ENCODE results near the gene FAM234A. TPM values are rescaled to one million over a fixed set of nuclear protein-coding genes. Genes with fewer than 3 reads are reported as not detected.

FAM234A gene
- total RNA-seq, 2 experiments from 2014 or later: 10.9 to 26.8 TPM

- Histone ChIP-seq H3K4me3 (ENCODE audit: low read depth, low read length, poor library complexity, severe bottlenecking) (no peak overlapping the region), H3K4me1 (ENCODE audit: insufficient read depth, low read length, poor library complexity, severe bottlenecking) (no peaks in the 10 kb centered on the region), H3K9me2 (ENCODE audit: insufficient read depth, low read length) (no peaks in the 10 kb centered on the region), H3K9me3 (ENCODE audit: low read length) (no peaks in the 10 kb centered on the region), H2AFZ (ENCODE audit: low read length) (no peak overlapping the region), H3K36me3 (ENCODE audit: insufficient read depth, low read length) (no peaks in the 10 kb centered on the region; the same call in 1 of the 2 replicates), H3K4me2 (ENCODE audit: low read length) (no peak overlapping the region), H3K27ac (ENCODE audit: low read depth, low read length, poor library complexity, severe bottlenecking) (no peak overlapping the region), H4K20me1 (ENCODE audit: insufficient read depth, low read length) (no peaks in the 10 kb centered on the region), H3K79me2 (ENCODE audit: insufficient read depth, low read depth, low read length) (no peaks in the 10 kb centered on the region)
- ChIA-PET CTCF (ENCODE audit: unreplicated experiment) (no interaction called here), POLR2A (no interaction called here)
- no peak for TF ChIP-seq EZH2phosphoT487 (IDR thresholded peaks at IDR 0.05; ENCODE audit: borderline replicate concordance, low read depth, low read length)
- TF ChIP-seq, protein P1, sequence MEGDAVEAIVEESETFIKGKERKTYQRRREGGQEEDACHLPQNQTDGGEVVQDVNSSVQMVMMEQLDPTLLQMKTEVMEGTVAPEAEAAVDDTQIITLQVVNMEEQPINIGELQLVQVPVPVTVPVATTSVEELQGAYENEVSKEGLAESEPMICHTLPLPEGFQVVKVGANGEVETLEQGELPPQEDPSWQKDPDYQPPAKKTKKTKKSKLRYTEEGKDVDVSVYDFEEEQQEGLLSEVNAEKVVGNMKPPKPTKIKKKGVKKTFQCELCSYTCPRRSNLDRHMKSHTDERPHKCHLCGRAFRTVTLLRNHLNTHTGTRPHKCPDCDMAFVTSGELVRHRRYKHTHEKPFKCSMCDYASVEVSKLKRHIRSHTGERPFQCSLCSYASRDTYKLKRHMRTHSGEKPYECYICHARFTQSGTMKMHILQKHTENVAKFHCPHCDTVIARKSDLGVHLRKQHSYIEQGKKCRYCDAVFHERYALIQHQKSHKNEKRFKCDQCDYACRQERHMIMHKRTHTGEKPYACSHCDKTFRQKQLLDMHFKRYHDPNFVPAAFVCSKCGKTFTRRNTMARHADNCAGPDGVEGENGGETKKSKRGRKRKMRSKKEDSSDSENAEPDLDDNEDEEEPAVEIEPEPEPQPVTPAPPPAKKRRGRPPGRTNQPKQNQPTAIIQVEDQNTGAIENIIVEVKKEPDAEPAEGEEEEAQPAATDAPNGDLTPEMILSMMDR (conservative IDR thresholded peaks at IDR 0.05; ENCODE audit: low read length): no peak
- intact Hi-C loops (cut with micrococcal nuclease; ENCODE audit: unreplicated experiment): no loop called here
- no peak for DNase-seq (ENCODE audit: low spot score)
- BruUV-seq (replicated peaks): no TSS peak
Measured at GRCh38 chr16:290015-290680, 55.5 kb downstream of the FAM234A start.

DNA sequence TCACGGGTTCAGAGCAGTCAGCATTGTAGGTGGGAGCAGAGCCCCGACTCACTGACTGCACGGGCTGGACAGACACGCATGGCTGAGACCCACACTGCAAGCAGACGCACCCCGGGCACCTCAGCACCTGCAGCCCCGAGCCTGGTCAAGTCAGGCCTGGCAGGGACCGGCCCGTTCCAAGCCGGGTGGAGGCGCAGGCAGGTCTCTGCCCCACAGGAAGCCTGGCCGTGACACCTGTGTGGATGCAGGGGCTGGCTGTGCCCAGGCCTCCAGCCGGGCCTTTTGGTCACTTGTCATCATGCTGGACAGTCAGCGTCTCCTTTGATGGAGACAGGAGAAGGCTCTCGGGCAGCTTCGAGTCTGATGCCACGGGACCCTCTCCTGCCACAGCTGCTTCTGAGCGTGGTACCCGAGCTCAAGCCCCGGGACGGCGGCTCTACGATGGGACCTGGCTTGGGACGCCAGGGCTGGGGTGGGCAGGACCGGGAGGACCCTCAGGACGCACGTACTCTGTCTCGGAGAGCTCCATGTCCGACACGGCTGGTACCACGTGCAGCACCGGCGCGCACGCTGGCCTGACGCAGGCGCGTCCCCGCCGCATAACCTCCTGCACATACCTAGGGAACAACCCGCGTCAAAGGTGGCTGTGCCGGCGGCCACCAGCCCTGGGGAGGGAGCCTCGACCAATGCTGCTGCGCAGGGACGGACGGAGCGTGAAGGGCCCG lies 56.2 kb downstream of the FAM234A start:
- H3K79me2 ChIP-seq (ENCODE audit: insufficient read depth, low read depth, low read length): no peaks in the 10 kb centered on the region
- intact Hi-C loops (cut with micrococcal nuclease; ENCODE audit: unreplicated experiment): no loop called here
- H3K4me1 ChIP-seq (ENCODE audit: insufficient read depth, low read length, poor library complexity, severe bottlenecking): no peaks in the 10 kb centered on the region
- no peak overlapping the region for H2AFZ ChIP-seq (ENCODE audit: low read length)
- CTCF ChIA-PET (ENCODE audit: unreplicated experiment): no interaction called here
- POLR2A ChIA-PET: interaction anchor here (0.6 kb wide), 1 partner anchor 9 kb away, joined by 3 read pairs; no protein-coding TSS in a partner anchor
- no peaks in the 10 kb centered on the region for H4K20me1 ChIP-seq (ENCODE audit: insufficient read depth, low read length)
- H3K9me3 ChIP-seq (ENCODE audit: low read length): no peaks in the 10 kb centered on the region
- no peaks in the 10 kb centered on the region for H3K9me2 ChIP-seq (ENCODE audit: insufficient read depth, low read length)
- H3K4me3 ChIP-seq (ENCODE audit: low read depth, low read length, poor library complexity, severe bottlenecking): no peak overlapping the region
- BruUV-seq (replicated peaks): no TSS peak
- no peak overlapping the region for H3K4me2 ChIP-seq (ENCODE audit: low read length)
- TF ChIP-seq EZH2phosphoT487 (IDR thresholded peaks at IDR 0.05; ENCODE audit: borderline replicate concordance, low read depth, low read length): no peak
- TF ChIP-seq, protein P1 (conservative IDR thresholded peaks at IDR 0.05; ENCODE audit: low read length): no peak
- no peak for DNase-seq (ENCODE audit: low spot score)
- H3K27ac ChIP-seq (ENCODE audit: low read depth, low read length, poor library complexity, severe bottlenecking): no peak overlapping the region
- no peaks in the 10 kb centered on the region; the same call in 1 of the 2 replicates for H3K36me3 ChIP-seq (ENCODE audit: insufficient read depth, low read length)

DNA sequence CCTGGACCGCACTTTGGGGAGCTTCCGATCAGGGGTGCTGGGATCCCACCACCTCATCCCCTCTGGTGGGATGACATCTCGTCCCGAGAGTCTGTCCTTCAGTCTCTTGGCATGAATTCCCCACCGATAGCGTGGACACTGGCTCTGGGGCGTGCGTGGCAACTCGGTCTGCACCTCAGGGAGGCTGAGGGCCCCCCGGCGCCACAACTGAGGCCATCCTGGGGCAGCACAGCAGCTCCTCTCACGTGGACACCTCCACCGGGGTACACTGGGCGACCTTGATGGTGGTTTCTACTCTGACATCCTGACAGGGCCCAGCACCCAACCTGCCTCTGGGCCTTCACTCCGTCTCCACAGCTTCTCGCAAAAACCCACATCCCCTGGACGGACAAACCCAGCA lies 56.9 kb downstream of the FAM234A start:
- no TSS peak for BruUV-seq (replicated peaks)
- DNase-seq (ENCODE audit: low spot score): no peak
- no peak overlapping the region for H3K4me3 ChIP-seq (ENCODE audit: low read depth, low read length, poor library complexity, severe bottlenecking)
- no peak overlapping the region for H3K27ac ChIP-seq (ENCODE audit: low read depth, low read length, poor library complexity, severe bottlenecking)
- no peaks in the 10 kb centered on the region for H3K4me1 ChIP-seq (ENCODE audit: insufficient read depth, low read length, poor library complexity, severe bottlenecking)
- peaks cover 2% of the 10 kb centered on the region; the same call in 1 of the 2 replicates for H3K36me3 ChIP-seq (ENCODE audit: insufficient read depth, low read length)
- POLR2A ChIA-PET: no interaction called here
- H3K79me2 ChIP-seq (ENCODE audit: insufficient read depth, low read depth, low read length): no peaks in the 10 kb centered on the region
- H3K9me3 ChIP-seq (ENCODE audit: low read length): no peaks in the 10 kb centered on the region
- no peak for TF ChIP-seq EZH2phosphoT487 (IDR thresholded peaks at IDR 0.05; ENCODE audit: borderline replicate concordance, low read depth, low read length)
- TF ChIP-seq, protein P1 (conservative IDR thresholded peaks at IDR 0.05; ENCODE audit: low read length): no peak
- no peak overlapping the region for H3K4me2 ChIP-seq (ENCODE audit: low read length)
- H4K20me1 ChIP-seq (ENCODE audit: insufficient read depth, low read length): no peaks in the 10 kb centered on the region
- no peak overlapping the region for H2AFZ ChIP-seq (ENCODE audit: low read length)
- CTCF ChIA-PET (ENCODE audit: unreplicated experiment): no interaction called here
- no peaks in the 10 kb centered on the region for H3K9me2 ChIP-seq (ENCODE audit: insufficient read depth, low read length)
- intact Hi-C loops (cut with micrococcal nuclease; ENCODE audit: unreplicated experiment): no loop called here
